A673 (cell line): Measurements from ENCODE around the gene TIFAB.

Experiments
- CTCF ChIP-seq: fragments of 300-800, 200-600 bp; sonication (generic); conservative IDR thresholded peaks from 2 replicates; pipeline ENCODE4 v1.5.1; 2017; ENCODE audit warnings: low read depth, mild to moderate bottlenecking, antibody characterized with exemption, low read length, moderate library complexity, mixed read lengths
- EZH2 ChIP-seq: fragments of 200-600 bp; sonication (generic); IDR thresholded peaks from 2 replicates; pipeline ENCODE4 v1.6.1; 2017; ENCODE audit warnings: borderline replicate concordance, low read depth, mild to moderate bottlenecking, mixed read lengths, antibody characterized with exemption, low read length; ENCODE audit not compliant: poor library complexity, severe bottlenecking

GRCh38 chr5:135446615-135447014 is 5.5 kb downstream of the TIFAB start:
- TF ChIP-seq CTCF (no peak), EZH2 (no peak)
